Right ventricle myocardium inferior (tissue), 1 donor: Measurements from ENCODE around the gene HRAS. TPM values are rescaled to one million over a fixed set of nuclear protein-coding genes. Genes with fewer than 3 reads are reported as not detected.
A peak's percentile ranks its signal among the peaks of the same experiment; 100 is the strongest.

Experiments
- ATAC-seq: fragments of 200-7000 bp; cut with Tn5 transposase; one replicate; pipeline ENCODE4 v1.9.1; 2020; ENCODE audit warnings: mild to moderate bottlenecking, moderate library complexity
- DNase-seq: peaks from one replicate; pipeline ENCODE4 v3.0.0; 2021; ENCODE audit errors: missing footprints
- intact Hi-C: fragments of 100-400 bp; cut with DNase I; formaldehyde crosslinking; loops from one replicate; pipeline ENCODE4 v1.11.0; 2022
- microRNA-seq: library from miRNA; unstranded; fragments of <30 nt; microRNA quantifications from one replicate; pipeline ENCODE4 v1.2.0, GENCODE V29; 2020
- total RNA-seq: library from RNA; stranded (reverse); fragmentation: NEBNext Ultra II Directional; extraction: Animal tissue kit (Norgen Biotek cat#: 25700); gene quantifications from one replicate; pipeline ENCODE4 v1.2.1, GENCODE V29; 2021
- donor health status: DM: no; HTN: yes; CAD: no; lungs with severe emphysema.

The HRAS gene
- total RNA-seq, 1 donor from 2014 or later: 57.5 TPM

DNA sequence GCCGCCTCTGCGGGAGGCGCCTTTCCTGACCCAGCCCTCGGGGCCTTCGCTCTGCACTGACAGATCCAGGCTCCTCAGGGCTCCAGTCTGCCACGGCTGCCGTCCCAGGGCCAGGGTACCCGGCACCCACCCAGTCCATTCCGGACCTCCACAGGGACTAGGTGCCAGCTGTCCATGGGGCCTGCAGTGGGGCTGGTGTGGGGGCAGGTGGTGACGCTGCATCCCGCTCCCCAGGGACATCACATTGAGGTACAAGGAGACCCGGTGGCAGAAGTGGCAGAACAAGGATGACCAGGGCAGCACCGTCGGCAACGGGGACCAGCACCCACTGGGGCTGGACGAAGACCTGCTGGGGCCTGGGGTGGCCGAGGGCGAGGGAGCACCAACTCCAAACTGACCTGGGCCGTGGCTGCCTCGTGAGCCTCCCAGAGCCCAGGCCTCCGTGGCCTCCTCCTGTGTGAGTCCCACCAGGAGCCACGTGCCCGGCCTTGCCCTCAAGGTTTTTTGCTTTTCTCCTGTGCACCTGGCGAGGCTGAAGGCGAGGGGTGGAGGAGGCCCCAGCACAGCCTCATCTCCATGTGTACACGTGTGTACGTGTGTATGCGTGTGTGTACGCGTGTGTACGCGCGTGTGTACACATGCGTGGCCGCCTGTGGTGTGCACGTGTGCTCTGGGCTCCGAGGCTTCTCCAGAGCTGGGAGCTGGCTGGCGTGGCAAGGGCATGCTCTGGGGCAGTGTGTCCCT, 45.0 kb downstream of the HRAS start:
- DNase-seq: no peak
- intact Hi-C loops: no loop called here
- no peak for ATAC-seq

DNA sequence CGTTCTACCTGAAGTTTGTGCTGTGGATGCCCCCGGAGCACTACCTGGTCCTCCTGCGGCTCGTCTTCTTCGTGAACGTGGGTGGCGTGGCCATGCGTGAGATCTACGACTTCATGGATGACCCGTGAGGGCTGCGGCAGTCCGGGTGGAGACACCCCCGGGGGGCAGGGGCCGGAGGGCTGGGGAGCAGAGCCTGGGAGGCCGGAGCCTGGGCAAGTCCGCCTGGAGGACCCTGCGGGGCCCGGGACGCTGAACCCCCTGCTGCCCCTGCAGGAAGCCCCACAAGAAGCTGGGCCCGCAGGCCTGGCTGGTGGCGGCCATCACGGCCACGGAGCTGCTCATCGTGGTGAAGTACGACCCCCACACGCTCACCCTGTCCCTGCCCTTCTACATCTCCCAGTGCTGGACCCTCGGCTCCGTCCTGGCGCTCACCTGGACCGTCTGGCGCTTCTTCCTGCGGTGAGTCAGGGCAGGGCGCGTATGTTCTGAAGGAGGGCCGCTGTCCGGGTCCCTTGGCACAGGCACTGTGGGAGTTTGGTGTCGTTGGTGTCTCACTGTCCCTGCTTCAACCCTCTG, 45.7 kb downstream of the HRAS start:
- intact Hi-C loops: no loop called here
- ATAC-seq (no peak), DNase-seq (no peak)

DNA sequence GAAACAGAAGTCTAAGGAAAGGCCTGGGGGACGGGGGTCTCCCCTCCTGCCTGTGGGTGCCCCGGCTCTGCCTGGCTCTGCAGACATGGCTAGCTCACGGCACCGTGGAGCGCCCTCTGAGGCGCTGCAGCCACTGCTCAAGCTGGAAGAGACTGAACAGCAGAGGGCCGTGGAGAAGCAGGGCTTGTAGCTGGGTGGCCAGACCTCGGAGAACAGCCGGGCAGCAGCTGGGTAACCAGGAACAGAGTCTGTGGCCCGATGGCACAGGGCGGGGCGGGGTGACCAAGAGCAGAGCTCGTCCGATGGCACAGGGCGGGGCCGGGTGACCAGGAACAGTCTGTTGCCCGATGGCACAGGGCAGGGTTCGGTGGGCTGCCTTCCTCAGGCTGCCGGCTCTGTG, 46.4 kb downstream of the HRAS start:
- intact Hi-C loops: no loop called here
- no peak for ATAC-seq
- DNase-seq: no peak

DNA sequence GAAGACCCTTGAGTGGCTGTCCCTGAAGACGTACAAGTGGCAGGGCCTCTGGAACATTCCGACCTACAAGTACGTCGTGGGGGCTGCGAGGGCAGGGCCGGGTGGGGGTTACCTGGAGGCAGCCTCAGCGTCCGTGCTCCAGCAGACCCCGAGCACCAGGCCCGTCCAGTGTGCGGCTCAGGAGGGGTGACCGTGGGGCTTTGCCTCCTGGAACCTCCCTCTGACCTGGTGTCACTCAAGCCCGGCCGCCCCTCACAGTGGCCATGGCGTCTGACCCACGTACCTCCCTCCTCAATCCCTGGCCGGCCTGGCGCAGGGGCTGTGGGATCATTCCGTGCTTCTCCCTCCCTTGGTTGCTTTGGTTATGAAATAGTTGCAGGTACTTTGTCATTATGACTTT, 46.8 kb downstream of the HRAS start:
- DNase-seq (no peak), ATAC-seq (no peak)
- intact Hi-C loops: no loop called here

DNA sequence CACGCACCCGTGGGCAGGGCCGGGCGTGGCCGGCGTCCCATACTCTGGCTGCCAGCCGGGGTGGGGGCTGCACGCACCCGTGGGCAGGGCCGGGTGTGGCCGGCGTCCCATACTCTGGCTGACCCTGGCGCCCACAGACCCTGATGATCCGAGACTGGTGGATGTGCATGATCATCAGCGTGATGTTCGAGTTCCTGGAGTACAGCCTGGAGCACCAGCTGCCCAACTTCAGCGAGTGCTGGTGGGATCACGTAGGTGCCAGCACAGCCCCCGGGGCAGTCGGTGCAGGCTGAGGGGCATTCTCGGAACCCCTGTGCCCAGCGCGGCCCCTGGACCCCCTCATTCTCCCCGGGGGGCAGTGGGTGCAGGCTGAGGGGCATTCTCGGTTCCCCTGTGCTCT, 47.3 kb downstream of the HRAS start:
- DNase-seq (no peak), ATAC-seq (no peak)
- intact Hi-C loops: no loop called here

DNA sequence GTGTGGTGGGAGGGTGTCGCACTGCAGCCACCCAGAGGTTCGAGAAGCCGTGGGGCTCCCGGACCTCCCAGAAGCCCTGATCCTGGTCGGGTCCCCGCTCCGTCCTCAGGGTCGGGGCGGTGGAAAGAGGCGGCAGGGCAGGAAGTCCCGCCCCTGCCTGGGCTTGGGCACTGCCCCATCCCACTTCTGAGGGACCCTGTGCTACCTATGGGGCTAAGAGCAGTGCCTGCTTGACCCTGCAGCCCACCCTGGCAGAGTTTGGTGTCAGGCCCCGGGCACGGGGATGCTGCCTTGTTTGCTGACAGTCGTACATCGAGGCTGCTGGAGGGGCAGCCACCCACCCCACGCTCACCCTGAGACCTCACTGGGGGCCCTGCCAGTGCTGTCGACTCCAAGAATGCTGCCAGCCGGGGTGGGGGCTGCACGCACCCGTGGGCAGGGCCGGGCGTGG, 47.8 kb downstream of the HRAS start:
- ATAC-seq (no peak), DNase-seq (no peak)
- intact Hi-C loops: no loop called here

DNA sequence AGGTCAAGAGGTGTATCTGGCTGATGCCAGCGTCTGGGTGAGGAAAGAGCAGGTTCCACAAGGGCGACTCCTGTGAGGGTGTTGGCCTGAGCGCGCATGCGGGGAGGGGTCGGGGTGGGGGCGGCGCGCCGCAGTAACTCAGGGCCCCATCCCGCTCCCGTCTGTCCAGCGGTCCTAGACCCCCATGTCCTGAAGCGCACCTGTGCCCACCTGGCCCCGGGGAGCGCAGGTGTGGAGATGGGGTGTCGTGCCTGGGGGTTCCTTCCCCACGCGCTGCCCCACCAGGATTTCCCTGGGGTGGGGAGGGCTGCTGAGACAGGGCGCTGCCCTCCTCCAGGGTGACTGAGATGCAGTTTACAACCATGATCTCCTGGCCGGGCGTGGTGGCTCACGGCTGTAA, 49.2 kb downstream of the HRAS start:
- intact Hi-C loops: no loop called here
- ATAC-seq: no peak
- peak; percentile 50 for DNase-seq

DNA sequence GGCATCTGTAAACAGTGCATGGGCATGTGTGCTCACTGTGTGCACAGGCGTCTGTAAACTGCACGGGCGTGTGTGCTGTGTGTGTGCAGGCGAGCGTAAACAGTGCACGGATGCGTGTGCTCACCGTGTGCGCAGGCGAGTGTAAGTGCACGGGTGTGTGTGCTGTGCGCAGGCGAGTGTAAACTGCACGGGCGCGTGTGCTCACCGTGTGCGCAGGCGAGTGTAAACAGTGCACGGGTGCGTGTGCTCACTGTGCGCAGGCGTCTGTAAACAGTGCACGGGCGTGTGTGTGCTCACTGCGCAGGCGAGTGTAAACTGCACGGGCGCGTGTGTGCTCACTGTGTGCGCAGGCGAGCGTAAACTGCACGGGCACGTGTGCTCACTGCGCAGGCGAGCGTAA, 50.8 kb downstream of the HRAS start:
- peak; percentile 56 for DNase-seq
- intact Hi-C loops: no loop called here

More for the DNA sequence above, 50.8 kb downstream of the HRAS start:
- no peak for ATAC-seq

Small RNA genes within 50 kb of the gene (microRNA-seq; reads per million reads assigned to microRNA genes)
- gene MIR210: 251 reads per million, percentile 63 among the genes with 10 or more reads in this experiment

Other genes starting within 250 kb of the HRAS start
- gene PGGHG, start 246.4 kb downstream of the HRAS start, total RNA-seq: 10.0 TPM
- not detected for gene IFITM5, start 236.1 kb downstream of the HRAS start, total RNA-seq
- 253 TPM for gene IFITM2, start 227.8 kb downstream of the HRAS start, total RNA-seq
- gene IFITM1, start 221.5 kb downstream of the HRAS start, total RNA-seq: 125 TPM
- 401 TPM for gene IFITM3, start 214.7 kb downstream of the HRAS start, total RNA-seq
- 0.54 TPM for gene B4GALNT4, start 166.1 kb downstream of the HRAS start, total RNA-seq
- gene PKP3, start 141.4 kb downstream of the HRAS start, total RNA-seq: 0.32 TPM
- gene SIGIRR, start 120.6 kb downstream of the HRAS start, total RNA-seq: 50.0 TPM
- gene ANO9, start 93.6 kb downstream of the HRAS start, total RNA-seq: 0.41 TPM
- 27.8 TPM for gene PTDSS2, start 85.3 kb downstream of the HRAS start, total RNA-seq
- gene RNH1, start 28.3 kb downstream of the HRAS start, total RNA-seq: 190 TPM
- 0.16 TPM for gene LRRC56, start 2.0 kb upstream of the HRAS start, total RNA-seq
- 0.14 TPM for gene LMNTD2, start 25.2 kb upstream of the HRAS start, total RNA-seq
- gene RASSF7, start 25.4 kb upstream of the HRAS start, total RNA-seq: 3.9 TPM
- 16.6 TPM for gene PHRF1, start 40.9 kb upstream of the HRAS start, total RNA-seq
- gene IRF7, start 80.4 kb upstream of the HRAS start, total RNA-seq: 13.2 TPM
- not detected for gene CDHR5, start 89.4 kb upstream of the HRAS start, total RNA-seq
- gene SCT, start 91.6 kb upstream of the HRAS start, total RNA-seq: not detected
- gene DRD4, start 101.7 kb upstream of the HRAS start, total RNA-seq: 0.16 TPM
- gene DEAF1, start 159.6 kb upstream of the HRAS start, total RNA-seq: 20.6 TPM
- gene TMEM80, start 160.2 kb upstream of the HRAS start, total RNA-seq: 9.9 TPM
- gene EPS8L2, start 170.7 kb upstream of the HRAS start, total RNA-seq: 7.7 TPM
- gene TALDO1, start 211.9 kb upstream of the HRAS start, total RNA-seq: 102 TPM
- gene GATD1, start 241.9 kb upstream of the HRAS start, total RNA-seq: 18.3 TPM